CD14-positive monocyte (primary cell): ENCODE data around the gene IRF9. TPM values are rescaled to one million over a fixed set of nuclear protein-coding genes. Genes with fewer than 3 reads are reported as not detected.

Experiments used
- polyA plus RNA-seq, 3 donors: library from polyadenylated mRNA; depleted of rRNA in 1 of 3; unstranded in 2 of 3; stranded (reverse) in 1 of 3; fragments of 300-500 nt in 2 of 3; fragments of >200 nt in 1 of 3; fragmentation: Illumina TruSeq in 2 of 3; gene quantifications; 1 replicate in 2 of 3; 2 replicates in 1 of 3; pipeline ENCODE4 v1.2.3, GENCODE V29; 2012 to 2021
- small RNA-seq: library from RNA; depleted of rRNA; stranded (forward); fragments of <200 nt; gene quantifications from one replicate; pipeline ENCODE3, GENCODE V24; 2012; ENCODE audit warnings: low read depth; ENCODE audit not compliant: insufficient read length

The IRF9 gene
- polyA plus RNA-seq, 3 donors: 44.7 to 208 (median 56.0) TPM

Small RNA genes lying within 50 kb of the gene (small RNA-seq; reads per million reads assigned to genes)
- not detected for gene AL136295.4
- not detected for gene CHMP4A
- not detected for gene IPO4
- gene IRF9: not detected
- gene MDP1: not detected
- not detected for gene RNA5SP383

Other genes with a start within 250 kb of the IRF9 start
- gene DHRS4, start 207.5 kb upstream of the IRF9 start, polyA plus RNA-seq: 10 to 100 TPM; 40.4 to 68.1 (median 63.2) TPM
- 10 to 100 TPM; 22.1 to 46.6 (median 42.6) TPM for gene DHRS4L2, start 172.3 kb upstream of the IRF9 start, polyA plus RNA-seq
- 1 to 10 TPM in 1 of 3 donors, not detected in 2; 1.0 TPM for gene CARMIL3, start 109.3 kb upstream of the IRF9 start, polyA plus RNA-seq
- not detected for gene CPNE6, start 89.7 kb upstream of the IRF9 start, polyA plus RNA-seq
- gene PCK2, start 67.0 kb upstream of the IRF9 start, polyA plus RNA-seq: 10 to 100 TPM; 29.9 to 34.2 (median 31.3) TPM
- 10 to 100 TPM; 45.6 to 56.6 (median 48.8) TPM for gene DCAF11, start 46.5 kb upstream of the IRF9 start, polyA plus RNA-seq
- gene NRL, start 46.3 kb upstream of the IRF9 start, polyA plus RNA-seq: 1 to 10 TPM; 1.1 to 1.5 (median 1.3) TPM
- gene FITM1, start 30.6 kb upstream of the IRF9 start, polyA plus RNA-seq: 1 to 10 TPM in 1 of 3 donors, not detected in 2; 2.1 TPM
- gene PSME1, start 25.1 kb upstream of the IRF9 start, polyA plus RNA-seq: 100 to 1,000 TPM; 435 to 759 (median 729) TPM
- gene EMC9, start 19.7 kb upstream of the IRF9 start, polyA plus RNA-seq: 1 to 10 TPM; 6.4 to 9.4 (median 8.5) TPM
- gene PSME2, start 14.7 kb upstream of the IRF9 start, polyA plus RNA-seq: 100 to 1,000 TPM; 237 to 593 (median 579) TPM
- gene RNF31, start 13.8 kb upstream of the IRF9 start, polyA plus RNA-seq: 10 to 100 TPM; 30.7 to 63.2 (median 36.8) TPM
- gene REC8, start 10.8 kb downstream of the IRF9 start, polyA plus RNA-seq: 10 to 100 TPM in 1 of 3 donors, 1 to 10 TPM in 2; 1.4 to 46.4 (median 2.3) TPM
- 10 to 100 TPM in 1 of 3 donors, 1 to 10 TPM in 2; 4.1 to 14.2 (median 4.3) TPM for gene IPO4, start 27.6 kb downstream of the IRF9 start, polyA plus RNA-seq
- gene TM9SF1, start 34.2 kb downstream of the IRF9 start, polyA plus RNA-seq: 10 to 100 TPM; 14.6 to 56.0 (median 51.1) TPM
- under 1 TPM in 2 of 3 donors, not detected in 1; 0.07 to 0.13 TPM for gene TSSK4, start 44.4 kb downstream of the IRF9 start, polyA plus RNA-seq
- 100 to 1,000 TPM in 2 of 3 donors, 10 to 100 TPM in 1; 99.0 to 128 (median 102) TPM for gene CHMP4A, start 52.2 kb downstream of the IRF9 start, polyA plus RNA-seq
- 10 to 100 TPM; 17.5 to 49.6 (median 37.5) TPM for gene MDP1, start 54.8 kb downstream of the IRF9 start, polyA plus RNA-seq
- gene NEDD8, start 71.1 kb downstream of the IRF9 start, polyA plus RNA-seq: 100 to 1,000 TPM; 164 to 335 (median 306) TPM
- 10 to 100 TPM; 84.4 to 84.7 (median 84.5) TPM for gene GMPR2, start 71.7 kb downstream of the IRF9 start, polyA plus RNA-seq
- 100 to 1,000 TPM in 2 of 3 donors, 10 to 100 TPM in 1; 63.6 to 151 (median 137) TPM for gene TINF2, start 81.4 kb downstream of the IRF9 start, polyA plus RNA-seq
- 1 to 10 TPM in 1 of 3 donors, not detected in 2; 7.8 TPM for gene TGM1, start 101.9 kb downstream of the IRF9 start, polyA plus RNA-seq
- gene RABGGTA, start 110.3 kb downstream of the IRF9 start, polyA plus RNA-seq: 100 to 1,000 TPM in 1 of 3 donors, 10 to 100 TPM in 2; 34.5 to 125 (median 35.4) TPM
- 10 to 100 TPM; 31.6 to 49.4 (median 48.8) TPM for gene DHRS1, start 138.5 kb downstream of the IRF9 start, polyA plus RNA-seq
- gene NOP9, start 138.6 kb downstream of the IRF9 start, polyA plus RNA-seq: 10 to 100 TPM in 1 of 3 donors, 1 to 10 TPM in 2; 1.2 to 16.6 (median 1.3) TPM
- 100 to 1,000 TPM in 1 of 3 donors, 10 to 100 TPM in 2; 36.4 to 126 (median 63.8) TPM for gene CIDEB, start 146.7 kb downstream of the IRF9 start, polyA plus RNA-seq
- gene LTB4R2, start 148.9 kb downstream of the IRF9 start, polyA plus RNA-seq: 10 to 100 TPM in 1 of 3 donors, 1 to 10 TPM in 2; 2.7 to 25.1 (median 2.9) TPM
- gene LTB4R, start 150.2 kb downstream of the IRF9 start, polyA plus RNA-seq: 10 to 100 TPM; 51.5 to 98.5 (median 87.3) TPM
- 10 to 100 TPM in 1 of 3 donors, under 1 TPM in 2; 0.69 to 11.9 (median 0.70) TPM for gene ADCY4, start 173.8 kb downstream of the IRF9 start, polyA plus RNA-seq
- gene RIPK3, start 178.7 kb downstream of the IRF9 start, polyA plus RNA-seq: 10 to 100 TPM; 11.7 to 69.6 (median 11.8) TPM
- gene NFATC4, start 206.9 kb downstream of the IRF9 start, polyA plus RNA-seq: not detected
- under 1 TPM; 0.18 to 0.84 (median 0.40) TPM for gene NYNRIN, start 237.7 kb downstream of the IRF9 start, polyA plus RNA-seq